Measurements from ENCODE around the gene NADK2. TPM values are rescaled to one million over a fixed set of nuclear protein-coding genes. Genes with fewer than 3 reads are reported as not detected.

The NADK2 gene
- total RNA-seq, 1 donor = 34.7 TPM

GRCh38 chr5:36175043-36175442 lies 66.7 kb downstream of the NADK2 start:
- no peaks in the 10 kb centered on the region for H3K79me2 ChIP-seq (ENCODE audit: insufficient read depth, low read length)

GRCh38 chr5:36174119-36174518 lies 67.6 kb downstream of the NADK2 start:
- H3K27ac ChIP-seq (ENCODE audit: low read depth, low read length) = no peak overlapping the region
- no peak overlapping the region for H3K4me3 ChIP-seq (ENCODE audit: insufficient read depth, low read length)
- no peaks in the 10 kb centered on the region for H3K79me2 ChIP-seq (ENCODE audit: insufficient read depth, low read length)
- no peak overlapping the region for H2AFZ ChIP-seq (ENCODE audit: low read length)
- TF ChIP-seq, protein P1, sequence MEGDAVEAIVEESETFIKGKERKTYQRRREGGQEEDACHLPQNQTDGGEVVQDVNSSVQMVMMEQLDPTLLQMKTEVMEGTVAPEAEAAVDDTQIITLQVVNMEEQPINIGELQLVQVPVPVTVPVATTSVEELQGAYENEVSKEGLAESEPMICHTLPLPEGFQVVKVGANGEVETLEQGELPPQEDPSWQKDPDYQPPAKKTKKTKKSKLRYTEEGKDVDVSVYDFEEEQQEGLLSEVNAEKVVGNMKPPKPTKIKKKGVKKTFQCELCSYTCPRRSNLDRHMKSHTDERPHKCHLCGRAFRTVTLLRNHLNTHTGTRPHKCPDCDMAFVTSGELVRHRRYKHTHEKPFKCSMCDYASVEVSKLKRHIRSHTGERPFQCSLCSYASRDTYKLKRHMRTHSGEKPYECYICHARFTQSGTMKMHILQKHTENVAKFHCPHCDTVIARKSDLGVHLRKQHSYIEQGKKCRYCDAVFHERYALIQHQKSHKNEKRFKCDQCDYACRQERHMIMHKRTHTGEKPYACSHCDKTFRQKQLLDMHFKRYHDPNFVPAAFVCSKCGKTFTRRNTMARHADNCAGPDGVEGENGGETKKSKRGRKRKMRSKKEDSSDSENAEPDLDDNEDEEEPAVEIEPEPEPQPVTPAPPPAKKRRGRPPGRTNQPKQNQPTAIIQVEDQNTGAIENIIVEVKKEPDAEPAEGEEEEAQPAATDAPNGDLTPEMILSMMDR (IDR thresholded peaks at IDR 0.05; ENCODE audit: extremely low read depth, low read depth, low read length) = no peak
- no peaks in the 10 kb centered on the region for H3K27me3 ChIP-seq (ENCODE audit: insufficient read depth, low read length)
- DNase-seq (ENCODE audit: insufficient read length, low spot score, missing footprints) = no peak
- no peak overlapping the region for H3K4me2 ChIP-seq (ENCODE audit: insufficient read depth, low read length)
- peaks cover 63% of the 10 kb centered on the region for H3K36me3 ChIP-seq (ENCODE audit: insufficient read depth, low read length)
- no peaks in the 10 kb centered on the region for H3K9me3 ChIP-seq (ENCODE audit: low read depth, low read length)
- no peaks in the 10 kb centered on the region for H4K20me1 ChIP-seq (ENCODE audit: insufficient read depth, low read length)
- H3K4me1 ChIP-seq (ENCODE audit: insufficient read depth, low read length) = no peaks in the 10 kb centered on the region

More at GRCh38 chr5:36175043-36175442, 66.7 kb downstream of the NADK2 start:
- H3K9me3 ChIP-seq (ENCODE audit: low read depth, low read length) = no peaks in the 10 kb centered on the region
- no peak overlapping the region for H3K4me2 ChIP-seq (ENCODE audit: insufficient read depth, low read length)
- H3K4me3 ChIP-seq (ENCODE audit: insufficient read depth, low read length) = no peak overlapping the region
- H4K20me1 ChIP-seq (ENCODE audit: insufficient read depth, low read length) = no peaks in the 10 kb centered on the region
- H3K27me3 ChIP-seq (ENCODE audit: insufficient read depth, low read length) = no peaks in the 10 kb centered on the region
- TF ChIP-seq, protein P1 (IDR thresholded peaks at IDR 0.05; ENCODE audit: extremely low read depth, low read depth, low read length) = no peak
- no peaks in the 10 kb centered on the region for H3K4me1 ChIP-seq (ENCODE audit: insufficient read depth, low read length)
- H3K27ac ChIP-seq (ENCODE audit: low read depth, low read length) = no peak overlapping the region
- peaks cover 65% of the 10 kb centered on the region for H3K36me3 ChIP-seq (ENCODE audit: insufficient read depth, low read length)
- no peak for DNase-seq (ENCODE audit: insufficient read length, low spot score, missing footprints)
- no peak overlapping the region for H2AFZ ChIP-seq (ENCODE audit: low read length)

DNA sequence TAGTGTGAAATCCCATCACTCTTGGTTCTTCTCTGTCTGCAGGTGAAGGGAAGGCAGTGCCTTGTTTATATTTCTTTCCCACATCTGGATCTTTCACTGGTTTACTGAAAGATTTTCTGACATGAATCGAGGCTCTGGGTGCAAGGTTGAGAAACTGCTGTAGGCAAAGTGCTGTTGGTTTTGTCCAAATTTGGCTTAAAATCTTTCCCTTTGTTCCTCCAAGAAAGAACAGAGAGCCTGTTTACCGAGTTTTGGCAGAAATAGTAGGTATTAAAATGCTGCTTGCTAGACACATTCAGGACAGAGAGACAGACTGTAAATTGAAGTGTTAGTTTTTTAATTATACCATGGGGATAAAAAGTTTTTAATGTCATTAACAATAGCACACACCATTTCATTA lies 68.3 kb downstream of the NADK2 start:
- Histone ChIP-seq H3K4me1 (ENCODE audit: insufficient read depth, low read length) (no peaks in the 10 kb centered on the region), H3K79me2 (ENCODE audit: insufficient read depth, low read length) (no peaks in the 10 kb centered on the region), H3K9me3 (ENCODE audit: low read depth, low read length) (no peaks in the 10 kb centered on the region), H4K20me1 (ENCODE audit: insufficient read depth, low read length) (no peaks in the 10 kb centered on the region), H3K4me2 (ENCODE audit: insufficient read depth, low read length) (no peak overlapping the region), H2AFZ (ENCODE audit: low read length) (no peak overlapping the region), H3K27me3 (ENCODE audit: insufficient read depth, low read length) (no peaks in the 10 kb centered on the region), H3K36me3 (ENCODE audit: insufficient read depth, low read length) (peaks cover 62% of the 10 kb centered on the region), H3K27ac (ENCODE audit: low read depth, low read length) (no peak overlapping the region), H3K4me3 (ENCODE audit: insufficient read depth, low read length) (no peak overlapping the region)
- TF ChIP-seq, protein P1 (IDR thresholded peaks at IDR 0.05; ENCODE audit: extremely low read depth, low read depth, low read length) = no peak
- DNase-seq (ENCODE audit: insufficient read length, low spot score, missing footprints) = no peak

DNA sequence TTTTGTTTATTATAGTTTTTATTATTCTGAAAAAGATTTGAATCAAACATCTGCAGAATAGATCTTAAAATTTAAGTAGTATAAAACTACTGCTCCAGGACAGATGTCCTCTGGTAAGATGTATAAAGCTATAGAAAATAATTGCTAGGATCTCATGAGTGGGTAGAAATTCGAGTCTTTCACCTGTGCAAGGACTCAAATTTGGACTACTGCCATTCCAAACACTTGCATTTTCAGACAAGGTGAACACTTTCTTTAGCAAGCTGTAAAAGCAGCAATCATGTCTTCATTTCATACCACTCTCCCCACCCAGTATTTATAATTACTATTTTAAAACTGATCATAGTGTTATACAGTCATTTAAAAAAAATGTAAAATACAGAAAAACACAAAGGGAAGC lies 69.1 kb downstream of the NADK2 start:
- H3K79me2 ChIP-seq (ENCODE audit: insufficient read depth, low read length) = no peaks in the 10 kb centered on the region
- no peaks in the 10 kb centered on the region for H3K9me3 ChIP-seq (ENCODE audit: low read depth, low read length)
- no peak overlapping the region for H3K4me2 ChIP-seq (ENCODE audit: insufficient read depth, low read length)
- H3K36me3 ChIP-seq (ENCODE audit: insufficient read depth, low read length) = peaks cover 70% of the 10 kb centered on the region
- H2AFZ ChIP-seq (ENCODE audit: low read length) = no peak overlapping the region
- TF ChIP-seq, protein P1 (IDR thresholded peaks at IDR 0.05; ENCODE audit: extremely low read depth, low read depth, low read length) = no peak
- no peak overlapping the region for H3K27ac ChIP-seq (ENCODE audit: low read depth, low read length)
- no peak overlapping the region for H3K4me3 ChIP-seq (ENCODE audit: insufficient read depth, low read length)
- DNase-seq (ENCODE audit: insufficient read length, low spot score, missing footprints) = no peak
- no peaks in the 10 kb centered on the region for H4K20me1 ChIP-seq (ENCODE audit: insufficient read depth, low read length)
- no peaks in the 10 kb centered on the region for H3K27me3 ChIP-seq (ENCODE audit: insufficient read depth, low read length)
- no peaks in the 10 kb centered on the region for H3K4me1 ChIP-seq (ENCODE audit: insufficient read depth, low read length)

Data from osteoblast (primary cell).